ENCODE data around the gene NDUFB4.

Gene NDUFB4

DNA sequence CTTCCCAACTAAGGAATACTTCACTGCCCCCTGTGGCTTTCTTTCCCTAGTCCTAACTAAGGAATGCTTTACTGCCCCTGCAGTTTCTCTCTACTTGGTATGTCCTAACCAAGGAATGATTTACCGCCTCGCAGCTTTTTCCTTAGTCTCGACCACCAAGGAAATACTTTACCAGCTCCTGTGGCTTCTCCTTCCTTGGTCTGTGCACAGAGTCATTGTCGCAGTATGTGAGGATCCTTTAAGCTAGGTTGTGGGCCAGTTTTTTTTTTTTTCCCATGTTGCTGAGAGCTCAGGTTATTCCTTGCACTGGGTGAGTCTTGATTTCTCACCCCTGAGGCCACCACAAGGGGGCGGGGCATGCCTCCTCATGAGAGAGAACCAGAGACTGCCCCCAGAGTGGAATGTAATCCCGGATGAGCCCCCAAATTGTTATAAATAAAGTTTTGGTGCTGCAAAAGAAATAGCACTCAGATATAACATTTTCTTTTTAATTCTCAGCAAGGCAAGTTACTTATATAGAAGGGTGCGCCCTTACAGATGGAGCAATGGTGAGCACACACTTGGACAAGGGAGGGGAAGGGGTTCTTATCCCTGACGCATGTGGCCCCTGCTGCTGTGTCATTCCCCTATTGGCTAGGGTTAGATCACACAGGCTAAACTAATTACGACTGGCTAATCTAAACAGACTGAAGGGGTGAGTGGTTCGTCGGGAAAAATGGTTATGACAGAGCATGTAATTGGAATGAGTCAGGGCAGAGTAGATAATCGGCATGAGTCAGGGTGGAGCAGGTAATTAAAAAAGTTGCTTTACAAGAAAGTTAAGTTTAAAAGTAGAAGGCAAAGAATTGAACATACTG lies 27.0 kb downstream of the NDUFB4 start:
- H3K4me3 ChIP-seq (ENCODE audit: low read length, poor library complexity, severe bottlenecking) = no peak overlapping the region
- no peak overlapping the region for H3K4me2 ChIP-seq (ENCODE audit: low read depth, low read length, poor library complexity, severe bottlenecking)
- H2AFZ ChIP-seq (ENCODE audit: low read length) = no peak overlapping the region
- no peaks in the 10 kb centered on the region for H3K27me3 ChIP-seq (ENCODE audit: insufficient read depth, low read length, poor library complexity, severe bottlenecking)
- TF ChIP-seq EZH2phosphoT487 (IDR thresholded peaks at IDR 0.05; ENCODE audit: borderline replicate concordance) = no peak
- TF ChIP-seq, protein P1, sequence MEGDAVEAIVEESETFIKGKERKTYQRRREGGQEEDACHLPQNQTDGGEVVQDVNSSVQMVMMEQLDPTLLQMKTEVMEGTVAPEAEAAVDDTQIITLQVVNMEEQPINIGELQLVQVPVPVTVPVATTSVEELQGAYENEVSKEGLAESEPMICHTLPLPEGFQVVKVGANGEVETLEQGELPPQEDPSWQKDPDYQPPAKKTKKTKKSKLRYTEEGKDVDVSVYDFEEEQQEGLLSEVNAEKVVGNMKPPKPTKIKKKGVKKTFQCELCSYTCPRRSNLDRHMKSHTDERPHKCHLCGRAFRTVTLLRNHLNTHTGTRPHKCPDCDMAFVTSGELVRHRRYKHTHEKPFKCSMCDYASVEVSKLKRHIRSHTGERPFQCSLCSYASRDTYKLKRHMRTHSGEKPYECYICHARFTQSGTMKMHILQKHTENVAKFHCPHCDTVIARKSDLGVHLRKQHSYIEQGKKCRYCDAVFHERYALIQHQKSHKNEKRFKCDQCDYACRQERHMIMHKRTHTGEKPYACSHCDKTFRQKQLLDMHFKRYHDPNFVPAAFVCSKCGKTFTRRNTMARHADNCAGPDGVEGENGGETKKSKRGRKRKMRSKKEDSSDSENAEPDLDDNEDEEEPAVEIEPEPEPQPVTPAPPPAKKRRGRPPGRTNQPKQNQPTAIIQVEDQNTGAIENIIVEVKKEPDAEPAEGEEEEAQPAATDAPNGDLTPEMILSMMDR (conservative IDR thresholded peaks at IDR 0.05; ENCODE audit: low read length) = peak; percentile 38
- no peaks in the 10 kb centered on the region for H3K4me1 ChIP-seq (ENCODE audit: insufficient read depth, low read length, poor library complexity, severe bottlenecking)
- peaks cover 13% of the 10 kb centered on the region; the same call in 1 of the 2 replicates for H3K9me3 ChIP-seq (ENCODE audit: insufficient read depth, low read depth, low read length)
- H4K20me1 ChIP-seq (ENCODE audit: insufficient read depth, low read length, poor library complexity, severe bottlenecking) = no peaks in the 10 kb centered on the region
- no peaks in the 10 kb centered on the region for H3K36me3 ChIP-seq (ENCODE audit: insufficient read depth, low read length)
- H3K9ac ChIP-seq (ENCODE audit: low read depth, low read length, poor library complexity, severe bottlenecking) = no peak overlapping the region
- no peaks in the 10 kb centered on the region; the same call in 1 of the 2 replicates for H3K9me2 ChIP-seq (replicated peaks; ENCODE audit: low read depth, low read length)
- H3K79me2 ChIP-seq (ENCODE audit: insufficient read depth, low read length) = no peaks in the 10 kb centered on the region
- no peaks in the 10 kb centered on the region for H3F3A ChIP-seq (ENCODE audit: low read depth)

DNA sequence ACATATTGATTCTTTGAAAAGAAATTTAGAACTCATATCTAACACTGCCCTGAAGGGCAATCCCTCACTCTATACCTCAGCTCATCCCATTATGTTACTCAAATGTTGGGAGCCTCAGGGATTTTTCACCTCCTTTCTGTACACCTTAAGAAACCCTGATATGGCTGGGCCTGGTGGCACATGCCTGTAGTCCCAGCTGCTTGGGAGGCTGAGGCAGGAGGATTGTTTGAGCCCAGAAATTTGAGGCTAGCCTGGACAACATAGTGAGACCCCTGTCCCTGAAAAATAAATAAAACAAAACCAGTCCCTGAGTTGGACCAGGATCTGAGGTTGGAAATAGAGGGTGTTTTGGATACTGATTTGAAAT lies 27.6 kb downstream of the NDUFB4 start:
- H3K9ac ChIP-seq (ENCODE audit: low read depth, low read length, poor library complexity, severe bottlenecking) = no peak overlapping the region
- no peaks in the 10 kb centered on the region for H3K4me1 ChIP-seq (ENCODE audit: insufficient read depth, low read length, poor library complexity, severe bottlenecking)
- no peaks in the 10 kb centered on the region for H3K27me3 ChIP-seq (ENCODE audit: insufficient read depth, low read length, poor library complexity, severe bottlenecking)
- no peak for TF ChIP-seq EZH2phosphoT487 (IDR thresholded peaks at IDR 0.05; ENCODE audit: borderline replicate concordance)
- TF ChIP-seq, protein P1 (conservative IDR thresholded peaks at IDR 0.05; ENCODE audit: low read length) = no peak
- no peak overlapping the region for H3K4me3 ChIP-seq (ENCODE audit: low read length, poor library complexity, severe bottlenecking)
- H3K79me2 ChIP-seq (ENCODE audit: insufficient read depth, low read length) = no peaks in the 10 kb centered on the region
- no peaks in the 10 kb centered on the region for H3K36me3 ChIP-seq (ENCODE audit: insufficient read depth, low read length)
- H4K20me1 ChIP-seq (ENCODE audit: insufficient read depth, low read length, poor library complexity, severe bottlenecking) = no peaks in the 10 kb centered on the region
- no peak overlapping the region for H2AFZ ChIP-seq (ENCODE audit: low read length)
- H3F3A ChIP-seq (ENCODE audit: low read depth) = no peaks in the 10 kb centered on the region
- no peaks in the 10 kb centered on the region; the same call in 1 of the 2 replicates for H3K9me2 ChIP-seq (replicated peaks; ENCODE audit: low read depth, low read length)
- H3K4me2 ChIP-seq (ENCODE audit: low read depth, low read length, poor library complexity, severe bottlenecking) = no peak overlapping the region
- peaks cover 13% of the 10 kb centered on the region; the same call in 1 of the 2 replicates for H3K9me3 ChIP-seq (ENCODE audit: insufficient read depth, low read depth, low read length)

GRCh38 chr3:120625159-120625586 lies 29.0 kb downstream of the NDUFB4 start:
- H3K4me2 ChIP-seq (ENCODE audit: low read depth, low read length, poor library complexity, severe bottlenecking) = no peak overlapping the region
- no peaks in the 10 kb centered on the region for H3K36me3 ChIP-seq (ENCODE audit: insufficient read depth, low read length)
- no peak overlapping the region for H3K4me3 ChIP-seq (ENCODE audit: low read length, poor library complexity, severe bottlenecking)
- H4K20me1 ChIP-seq (ENCODE audit: insufficient read depth, low read length, poor library complexity, severe bottlenecking) = no peaks in the 10 kb centered on the region
- no peak overlapping the region for H2AFZ ChIP-seq (ENCODE audit: low read length)
- no peaks in the 10 kb centered on the region for H3K4me1 ChIP-seq (ENCODE audit: insufficient read depth, low read length, poor library complexity, severe bottlenecking)
- TF ChIP-seq, protein P1 (conservative IDR thresholded peaks at IDR 0.05; ENCODE audit: low read length) = no peak
- TF ChIP-seq EZH2phosphoT487 (IDR thresholded peaks at IDR 0.05; ENCODE audit: borderline replicate concordance) = no peak
- H3K9me3 ChIP-seq (ENCODE audit: insufficient read depth, low read depth, low read length) = peaks cover 13% of the 10 kb centered on the region; the same call in 1 of the 2 replicates
- no peaks in the 10 kb centered on the region for H3F3A ChIP-seq (ENCODE audit: low read depth)
- no peaks in the 10 kb centered on the region; the same call in 1 of the 2 replicates for H3K9me2 ChIP-seq (replicated peaks; ENCODE audit: low read depth, low read length)
- H3K27me3 ChIP-seq (ENCODE audit: insufficient read depth, low read length, poor library complexity, severe bottlenecking) = no peaks in the 10 kb centered on the region
- H3K79me2 ChIP-seq (ENCODE audit: insufficient read depth, low read length) = no peaks in the 10 kb centered on the region
- no peak overlapping the region for H3K9ac ChIP-seq (ENCODE audit: low read depth, low read length, poor library complexity, severe bottlenecking)
